GM23338 (cell line): ENCODE data around the gene CCDC188. TPM values are rescaled to one million over a fixed set of nuclear protein-coding genes. Genes with fewer than 3 reads are reported as not detected.

Experiments used
- ATAC-seq: fragments of 200-7000 bp; cut with Tn5 transposase; 3 replicates; pipeline ENCODE4 v1.9.1; 2020
- DNase-seq: peaks from one replicate; pipeline ENCODE4 v3.0.0-alpha.2; 2015; ENCODE audit warnings: low spot score
- H2AFZ ChIP-seq: fragments of 200-600 bp; sonication (generic); 2 replicates; pipeline ENCODE4 v1.8.0; 2016; ENCODE audit warnings: antibody characterized with exemption, mild to moderate bottlenecking, moderate library complexity
- H3F3A ChIP-seq: fragments of 200-600 bp; sonication (generic); replicated peaks from 2 replicates; pipeline ENCODE4 v1.8.0; 2017; ENCODE audit warnings: antibody characterized with exemption, mixed run types, low read depth
- H3K27ac ChIP-seq: fragments of 200-600 bp; sonication (generic); 2 replicates; pipeline ENCODE4 v1.6.1; 2016; ENCODE audit warnings: low read depth
- H3K27me3 ChIP-seq: fragments of 200-600 bp; sonication (generic); 2 replicates; pipeline ENCODE4 v1.8.0; 2016; ENCODE audit warnings: mild to moderate bottlenecking, mixed run types, moderate library complexity; ENCODE audit not compliant: insufficient read depth
- H3K36me3 ChIP-seq: fragments of 200-600 bp; sonication (generic); 2 replicates; pipeline ENCODE4 v1.8.0; 2016; ENCODE audit warnings: mild to moderate bottlenecking; ENCODE audit not compliant: insufficient read depth
- H3K4me1 ChIP-seq: fragments of 200-600 bp; sonication (generic); 2 replicates; pipeline ENCODE4 v1.8.0; 2016; ENCODE audit warnings: mild to moderate bottlenecking, moderate library complexity; ENCODE audit not compliant: insufficient read depth
- H3K4me2 ChIP-seq: fragments of 200-600 bp; sonication (generic); 2 replicates; pipeline ENCODE4 v1.7.1; 2017; ENCODE audit warnings: mixed run types
- H3K4me3 ChIP-seq: fragments of 200-600 bp; sonication (generic); 2 replicates; pipeline ENCODE4 v1.6.1; 2016; ENCODE audit warnings: mixed run types
- H3K79me2 ChIP-seq: fragments of 200-600 bp; sonication (generic); replicated peaks from 2 replicates; pipeline ENCODE4 v1.8.0; 2017; ENCODE audit warnings: mild to moderate bottlenecking; ENCODE audit not compliant: insufficient read depth
- H3K9me2 ChIP-seq: fragments of 200-600 bp; sonication (generic); 2 replicates; pipeline ENCODE4 v1.8.0; 2017; ENCODE audit not compliant: insufficient read depth
- H4K20me1 ChIP-seq: fragments of 200-600 bp; sonication (generic); replicated peaks from 2 replicates; pipeline ENCODE4 v1.8.0; 2017; ENCODE audit warnings: mild to moderate bottlenecking; ENCODE audit not compliant: insufficient read depth
- H3K27ac Mint-ChIP-seq: 2 replicates; pipeline ENCODE4 v1.8.0; 2020; ENCODE audit warnings: inconsistent platforms, mild to moderate bottlenecking, moderate library complexity, mixed read lengths
- H3K27me3 Mint-ChIP-seq: 3 replicates; pipeline ENCODE4 v1.8.0; 2022; ENCODE audit warnings: low read depth, mild to moderate bottlenecking, moderate library complexity, mixed read lengths, inconsistent platforms; ENCODE audit not compliant: insufficient read depth, poor library complexity
- H3K36me3 Mint-ChIP-seq: 3 replicates; pipeline ENCODE4 v1.8.0; 2021; ENCODE audit warnings: low read depth, mild to moderate bottlenecking, inconsistent platforms, moderate library complexity, mixed read lengths
- H3K4me1 Mint-ChIP-seq: 3 replicates; pipeline ENCODE4 v1.8.0; 2020; ENCODE audit warnings: mild to moderate bottlenecking, inconsistent platforms, mixed read lengths
- H3K4me3 Mint-ChIP-seq: 3 replicates; pipeline ENCODE4 v1.8.0; 2021; ENCODE audit warnings: moderate library complexity, mild to moderate bottlenecking, inconsistent platforms, mixed read lengths
- H3K9me3 Mint-ChIP-seq: 3 replicates; pipeline ENCODE4 v1.8.0; 2020; ENCODE audit warnings: moderate library complexity, mild to moderate bottlenecking, inconsistent platforms, mixed read lengths
- CREB1 ChIP-seq: fragments of 250-450 bp; sonication (Bioruptor Pico); IDR thresholded peaks from 2 replicates; pipeline ENCODE4 v1.5.0; 2020; ENCODE audit warnings: low read depth, mild to moderate bottlenecking, moderate library complexity
- EZH2phosphoT487 ChIP-seq: fragments of 200-600 bp; sonication (generic); IDR thresholded peaks from one replicate; pipeline ENCODE4 v1.8.1; 2018; ENCODE audit warnings: antibody characterized with exemption; ENCODE audit not compliant: unreplicated experiment
- NANOG ChIP-seq: IDR thresholded peaks from 2 replicates; pipeline ENCODE4 v1.6.1; 2016; ENCODE audit warnings: antibody characterized with exemption, borderline replicate concordance
- REST ChIP-seq: IDR thresholded peaks from one replicate; pipeline ENCODE4 v1.6.1; 2018; ENCODE audit warnings: antibody characterized with exemption; ENCODE audit not compliant: unreplicated experiment
- ZNF331 ChIP-seq: fragments of 250-450 bp; sonication (Bioruptor Pico); IDR thresholded peaks from 2 replicates; pipeline ENCODE4 v1.5.0; 2020; ENCODE audit warnings: low read depth, mild to moderate bottlenecking, moderate library complexity
- polyA plus RNA-seq: library from polyadenylated mRNA; unstranded; fragments of >200 nt; fragmentation: Nextera tagmentation; extraction: Ambion mirVana; gene quantifications from 2 replicates; pipeline ENCODE4 v1.2.1, GENCODE V29; 2016
- total RNA-seq: library from RNA; depleted of rRNA; stranded (reverse); fragments of >200 nt; shearing (Covaris generic); gene quantifications from 2 replicates; pipeline ENCODE4 v1.2.3, GENCODE V29; 2014
- TF ChIP-seq, protein P1 (sequence below), 2 experiments: fragments of 200-600 bp in 1 of 2; sonication (generic) in 1 of 2; conservative IDR thresholded peaks; 2 replicates each; pipeline versions ENCODE4 v1.5.1 to v1.6.1; 2016 to 2017; ENCODE audit warnings: antibody characterized with exemption in 2 of 2, low read depth in 2 of 2, mild to moderate bottlenecking in 2 of 2, moderate library complexity in 1 of 2

Gene CCDC188
- total and polyA plus RNA-seq, 2 experiments from 2014 or later = not detected

GRCh38 chr22:20169253-20169822 lies 18.5 kb upstream of the CCDC188 start:
- H3K36me3 ChIP-seq = no peaks in the 10 kb centered on the region
- ATAC-seq (no peak), DNase-seq (no peak)
- Mint-ChIP-seq H3K36me3 (peaks cover 1% of the 10 kb centered on the region; the same call in 1 of the 3 replicates), H3K9me3 (peaks cover under 1% of the 10 kb centered on the region), H3K4me3 (no peak overlapping the region), H3K27ac (no peak overlapping the region), H3K27me3 (peaks cover 8% of the 10 kb centered on the region), H3K4me1 (no peaks in the 10 kb centered on the region)
- no peaks in the 10 kb centered on the region for H4K20me1 ChIP-seq
- no peak for TF ChIP-seq ZNF331 (CRISPR knock-in tag)
- TF ChIP-seq, protein P1, sequence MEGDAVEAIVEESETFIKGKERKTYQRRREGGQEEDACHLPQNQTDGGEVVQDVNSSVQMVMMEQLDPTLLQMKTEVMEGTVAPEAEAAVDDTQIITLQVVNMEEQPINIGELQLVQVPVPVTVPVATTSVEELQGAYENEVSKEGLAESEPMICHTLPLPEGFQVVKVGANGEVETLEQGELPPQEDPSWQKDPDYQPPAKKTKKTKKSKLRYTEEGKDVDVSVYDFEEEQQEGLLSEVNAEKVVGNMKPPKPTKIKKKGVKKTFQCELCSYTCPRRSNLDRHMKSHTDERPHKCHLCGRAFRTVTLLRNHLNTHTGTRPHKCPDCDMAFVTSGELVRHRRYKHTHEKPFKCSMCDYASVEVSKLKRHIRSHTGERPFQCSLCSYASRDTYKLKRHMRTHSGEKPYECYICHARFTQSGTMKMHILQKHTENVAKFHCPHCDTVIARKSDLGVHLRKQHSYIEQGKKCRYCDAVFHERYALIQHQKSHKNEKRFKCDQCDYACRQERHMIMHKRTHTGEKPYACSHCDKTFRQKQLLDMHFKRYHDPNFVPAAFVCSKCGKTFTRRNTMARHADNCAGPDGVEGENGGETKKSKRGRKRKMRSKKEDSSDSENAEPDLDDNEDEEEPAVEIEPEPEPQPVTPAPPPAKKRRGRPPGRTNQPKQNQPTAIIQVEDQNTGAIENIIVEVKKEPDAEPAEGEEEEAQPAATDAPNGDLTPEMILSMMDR (conservative IDR thresholded peaks at IDR 0.05; ENCODE audit: low read depth in 2 of 2) = no peak
- no peak for TF ChIP-seq EZH2phosphoT487
- no peak for TF ChIP-seq CREB1 (CRISPR knock-in tag)
- no peak overlapping the region for H2AFZ ChIP-seq
- H3K4me2 ChIP-seq = no peak overlapping the region
- H3K79me2 ChIP-seq = no peaks in the 10 kb centered on the region
- H3F3A ChIP-seq = no peaks in the 10 kb centered on the region
- H3K27ac ChIP-seq = no peak overlapping the region
- no peaks in the 10 kb centered on the region for H3K27me3 ChIP-seq
- H3K4me3 ChIP-seq = no peak overlapping the region
- no peaks in the 10 kb centered on the region for H3K9me2 ChIP-seq
- H3K4me1 ChIP-seq = no peaks in the 10 kb centered on the region

GRCh38 chr22:20167643-20168322 lies 16.9 kb upstream of the CCDC188 start:
- no peaks in the 10 kb centered on the region for H3K36me3 ChIP-seq
- no peaks in the 10 kb centered on the region for H3K27me3 ChIP-seq
- no peaks in the 10 kb centered on the region for H3K4me1 ChIP-seq
- H3K27ac ChIP-seq = no peak overlapping the region
- H3K79me2 ChIP-seq = no peaks in the 10 kb centered on the region
- H4K20me1 ChIP-seq = no peaks in the 10 kb centered on the region
- H2AFZ ChIP-seq = no peak overlapping the region
- Mint-ChIP-seq H3K27me3 (peaks cover 5% of the 10 kb centered on the region), H3K27ac (no peak overlapping the region), H3K9me3 (peaks cover 4% of the 10 kb centered on the region), H3K36me3 (peaks cover 3% of the 10 kb centered on the region; the same call in 1 of the 3 replicates), H3K4me3 (no peak overlapping the region), H3K4me1 (no peaks in the 10 kb centered on the region)
- H3K4me2 ChIP-seq = no peak overlapping the region
- no peaks in the 10 kb centered on the region for H3K9me2 ChIP-seq
- DNase-seq (no peak), ATAC-seq (no peak)
- no peak overlapping the region for H3K4me3 ChIP-seq
- TF ChIP-seq REST (peak; percentile 40), NANOG (no peak)
- H3F3A ChIP-seq = no peaks in the 10 kb centered on the region
